Activated CD8-positive, alpha-beta T cell treated with anti-CD3 and anti-CD28 coated beads, Interleukin-2, amount 10 ng/mL, durations not matched to agents 7 days and 5 days (primary cell): Measurements from ENCODE around the gene SHB. TPM values are rescaled to one million over a fixed set of nuclear protein-coding genes. Genes with fewer than 3 reads are reported as not detected.

Experiments
- ATAC-seq: fragments of 150-1000 bp; cut with Tn5 transposase; one replicate; pipeline ENCODE4 v1.10.0; 2021; ENCODE audit warnings: moderate library complexity
- CTCF ChIA-PET: fragments of 350-600 bp; sonication (Branson Sonifier 250); formaldehyde crosslinking; loops from one replicate; lab custom pipeline; 2021; ENCODE audit warnings: antibody characterized with exemption; lab: Charles Lee
- POLR2A ChIA-PET: fragments of 350-600 bp; sonication (Branson Sonifier 250); formaldehyde crosslinking; loops from one replicate; lab custom pipeline; 2021; ENCODE audit warnings: antibody characterized with exemption; lab: Charles Lee
- DNase-seq: peaks from one replicate; pipeline ENCODE4 v3.0.0-alpha.2; 2020
- H3K27ac Mint-ChIP-seq: one replicate; pipeline ENCODE4 v1.8.0; 2021; ENCODE audit warnings: mild to moderate bottlenecking, mixed read lengths
- H3K27me3 Mint-ChIP-seq: one replicate; pipeline ENCODE4 v1.8.0; 2021; ENCODE audit warnings: low read depth, mixed read lengths
- H3K36me3 Mint-ChIP-seq: one replicate; pipeline ENCODE4 v1.8.0; 2021; ENCODE audit warnings: low read depth, mixed read lengths
- H3K4me1 Mint-ChIP-seq: one replicate; pipeline ENCODE4 v1.8.0; 2021; ENCODE audit warnings: low read depth, mixed read lengths
- H3K4me3 Mint-ChIP-seq: one replicate; pipeline ENCODE4 v1.8.0; 2021; ENCODE audit warnings: mild to moderate bottlenecking, mixed read lengths
- H3K9me3 Mint-ChIP-seq: one replicate; pipeline ENCODE4 v1.8.0; 2022; ENCODE audit warnings: mixed read lengths; ENCODE audit not compliant: insufficient read depth
- total RNA-seq, 2 experiments: library from RNA; stranded (reverse); gene quantifications; one replicate each; pipeline ENCODE4 v1.2.3, GENCODE V29; 2021

Gene SHB
- total RNA-seq, 2 experiments from 2014 or later, result 0.57 to 0.58 TPM

GRCh38 chr9:38084556-38084880 is 15.5 kb upstream of the SHB start:
- POLR2A ChIA-PET, result no interaction called here
- Mint-ChIP-seq H3K27ac (no peak overlapping the region), H3K4me1 (no peaks in the 10 kb centered on the region), H3K36me3 (no peaks in the 10 kb centered on the region), H3K27me3 (peaks cover 14% of the 10 kb centered on the region), H3K4me3 (no peak overlapping the region), H3K9me3 (no peaks in the 10 kb centered on the region)
- CTCF ChIA-PET, result interaction anchor here (1.4 kb wide), 1 partner anchor 171 kb away, joined by 5 read pairs; no protein-coding TSS in a partner anchor
- DNase-seq, result no peak
- ATAC-seq, result no peak

- ChIA-PET CTCF (interaction anchor here (1.4 kb wide), 1 partner anchor 171 kb away, joined by 5 read pairs; no protein-coding TSS in a partner anchor), POLR2A (no interaction called here)
- Mint-ChIP-seq H3K27ac (no peak overlapping the region), H3K4me3 (no peak overlapping the region), H3K27me3 (peaks cover 18% of the 10 kb centered on the region), H3K36me3 (no peaks in the 10 kb centered on the region), H3K9me3 (no peaks in the 10 kb centered on the region), H3K4me1 (no peaks in the 10 kb centered on the region)
- no peak for ATAC-seq
- no peak for DNase-seq
Measured at GRCh38 chr9:38083858-38084555, 15.0 kb upstream of the SHB start.

DNA sequence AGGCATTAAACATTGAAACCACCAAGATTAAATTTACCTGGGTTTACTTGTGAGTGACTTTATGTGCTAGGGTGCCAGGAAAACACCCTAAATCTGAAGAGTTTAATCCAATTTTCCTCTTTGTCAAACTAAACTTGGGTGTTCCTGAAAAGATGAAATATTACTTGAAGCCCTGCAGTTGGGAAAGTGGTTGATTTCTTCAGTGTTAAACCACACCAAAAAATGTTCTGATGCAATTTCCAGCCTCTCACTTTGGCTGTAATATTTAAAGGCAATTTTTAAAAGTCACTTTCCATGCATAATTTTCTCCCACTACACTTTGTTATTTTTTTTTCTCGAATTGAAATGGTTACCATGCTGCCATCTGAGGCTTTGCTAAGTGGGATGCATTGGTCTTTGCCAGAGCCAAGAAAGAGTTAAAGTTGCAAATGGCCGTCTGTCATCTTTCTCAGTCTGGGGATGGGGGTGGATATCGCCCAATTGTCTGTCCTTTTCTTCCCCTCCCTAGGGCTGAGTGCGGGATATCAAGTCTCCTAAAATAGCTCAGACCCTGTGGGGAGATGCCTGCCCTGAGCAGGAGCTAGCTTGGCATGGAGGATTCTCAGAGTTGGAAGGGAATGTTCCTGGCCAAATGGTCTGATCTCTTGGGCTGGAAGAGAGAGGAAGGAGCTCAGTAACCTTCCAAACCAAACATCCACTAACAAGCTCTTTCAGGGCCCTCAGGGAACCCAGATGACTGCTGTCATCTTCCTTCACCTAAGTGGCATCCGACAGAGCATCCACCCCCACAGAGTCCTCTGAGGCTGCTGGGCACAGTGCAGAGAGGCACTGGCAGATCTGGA is 13.6 kb upstream of the SHB start:
- no peaks in the 10 kb centered on the region for H3K9me3 Mint-ChIP-seq
- no peak overlapping the region for H3K4me3 Mint-ChIP-seq
- CTCF ChIA-PET, result no interaction called here
- DNase-seq, result no peak
- no peaks in the 10 kb centered on the region for H3K4me1 Mint-ChIP-seq
- peaks cover 19% of the 10 kb centered on the region for H3K27me3 Mint-ChIP-seq
- no peak overlapping the region for H3K27ac Mint-ChIP-seq
- no peaks in the 10 kb centered on the region for H3K36me3 Mint-ChIP-seq
- no peak for ATAC-seq
- POLR2A ChIA-PET, result no interaction called here

- peaks cover 25% of the 10 kb centered on the region for H3K27me3 Mint-ChIP-seq
- no peak overlapping the region for H3K27ac Mint-ChIP-seq
- CTCF ChIA-PET, result no interaction called here
- H3K4me3 Mint-ChIP-seq, result no peak overlapping the region
- ATAC-seq, result no peak
- no peaks in the 10 kb centered on the region for H3K9me3 Mint-ChIP-seq
- POLR2A ChIA-PET, result no interaction called here
- no peaks in the 10 kb centered on the region for H3K4me1 Mint-ChIP-seq
- no peaks in the 10 kb centered on the region for H3K36me3 Mint-ChIP-seq
- DNase-seq, result no peak
Measured at GRCh38 chr9:38081356-38082108, 12.5 kb upstream of the SHB start.

DNA sequence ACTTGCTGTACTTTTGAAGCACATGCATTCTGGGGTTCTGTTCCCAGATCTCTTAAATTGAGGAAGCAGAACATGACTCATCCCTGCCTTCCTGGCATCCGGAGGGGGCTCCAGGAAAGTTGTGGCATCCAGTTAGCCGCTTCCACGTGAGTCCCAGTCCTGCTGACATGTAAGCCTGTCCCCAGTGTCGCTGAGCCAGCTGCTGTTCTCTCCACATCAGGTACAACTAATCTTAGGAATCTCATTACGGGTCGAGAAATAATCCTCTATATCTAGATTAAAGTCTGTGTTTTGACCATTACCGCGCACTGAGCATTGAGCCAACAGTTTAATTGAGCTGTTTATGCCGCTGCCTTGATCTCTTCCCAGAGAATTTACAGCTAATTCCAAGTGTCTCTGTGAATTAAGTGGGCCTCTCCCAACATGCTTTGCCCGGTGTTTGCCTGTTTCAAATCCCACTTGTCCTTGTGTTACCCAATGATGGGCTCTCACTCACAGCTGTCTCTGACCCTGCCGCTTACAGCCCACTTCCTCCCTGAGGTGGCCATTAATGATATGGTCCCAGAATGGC is 10.5 kb upstream of the SHB start:
- no peak for DNase-seq
- no peak overlapping the region for H3K27ac Mint-ChIP-seq
- ChIA-PET POLR2A (no interaction called here), CTCF (interaction anchor here (2.7 kb wide), 1 partner anchor 8 kb away, joined by 10 read pairs; no protein-coding TSS in a partner anchor)
- H3K36me3 Mint-ChIP-seq, result no peaks in the 10 kb centered on the region
- ATAC-seq, result no peak
- H3K4me3 Mint-ChIP-seq, result no peak overlapping the region
- H3K27me3 Mint-ChIP-seq, result peaks cover 21% of the 10 kb centered on the region
- no peaks in the 10 kb centered on the region for H3K9me3 Mint-ChIP-seq
- no peaks in the 10 kb centered on the region for H3K4me1 Mint-ChIP-seq

GRCh38 chr9:38075272-38075671 is 6.2 kb upstream of the SHB start:
- ATAC-seq, result no peak
- Mint-ChIP-seq H3K4me1 (peaks cover 11% of the 10 kb centered on the region), H3K4me3 (no peak overlapping the region), H3K36me3 (no peaks in the 10 kb centered on the region), H3K27ac (no peak overlapping the region), H3K27me3 (peaks cover 30% of the 10 kb centered on the region), H3K9me3 (no peaks in the 10 kb centered on the region)
- DNase-seq, result no peak
- ChIA-PET CTCF (interaction anchor here (2.0 kb wide), 1 partner anchor 13 kb away, joined by 8 read pairs; no protein-coding TSS in a partner anchor), POLR2A (no interaction called here)

DNA sequence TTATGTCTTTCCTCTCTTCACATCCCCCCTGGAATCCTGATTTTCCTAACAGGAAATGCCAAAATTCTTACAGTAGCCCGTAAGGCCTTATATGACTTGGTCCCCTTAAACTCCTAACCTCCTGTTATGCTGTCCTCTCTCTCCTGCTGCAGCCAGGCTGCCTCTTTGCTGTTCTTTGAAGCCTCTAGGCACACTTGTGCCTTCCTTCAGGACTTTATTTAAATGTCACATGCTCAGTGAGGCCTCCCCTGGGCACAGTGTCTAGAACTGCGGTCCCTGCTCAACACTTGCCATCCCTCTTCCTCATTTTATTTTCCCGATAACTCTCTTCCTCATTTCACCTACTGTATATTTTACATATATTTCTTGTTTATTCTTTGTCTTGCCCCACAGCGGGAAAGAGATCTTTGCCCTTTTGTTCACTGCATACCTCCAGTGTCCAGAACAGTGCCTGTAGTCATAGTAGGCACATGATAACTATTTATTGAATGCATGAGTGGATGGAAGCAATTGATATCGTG is 5.5 kb upstream of the SHB start:
- POLR2A ChIA-PET, result no interaction called here
- no peak for DNase-seq
- no peak for ATAC-seq

GRCh38 chr9:38073882-38074281 is 4.9 kb upstream of the SHB start:
- H3K4me1 Mint-ChIP-seq, result peaks cover 19% of the 10 kb centered on the region
- no peak overlapping the region for H3K4me3 Mint-ChIP-seq
- DNase-seq (no peak), ATAC-seq (no peak)
- CTCF ChIA-PET, result no interaction called here
- H3K27me3 Mint-ChIP-seq, result peaks cover 27% of the 10 kb centered on the region
- no peaks in the 10 kb centered on the region for H3K9me3 Mint-ChIP-seq
- POLR2A ChIA-PET, result no interaction called here
- no peak overlapping the region for H3K27ac Mint-ChIP-seq
- no peaks in the 10 kb centered on the region for H3K36me3 Mint-ChIP-seq

More for the DNA sequence above, 5.5 kb upstream of the SHB start:
- Mint-ChIP-seq H3K4me1 (peaks cover 18% of the 10 kb centered on the region), H3K9me3 (no peaks in the 10 kb centered on the region), H3K27ac (no peak overlapping the region), H3K27me3 (peaks cover 32% of the 10 kb centered on the region), H3K4me3 (no peak overlapping the region), H3K36me3 (no peaks in the 10 kb centered on the region)
- CTCF ChIA-PET, result no interaction called here

GRCh38 chr9:38071470-38072134 is 2.6 kb upstream of the SHB start:
- peaks cover 34% of the 10 kb centered on the region for H3K27me3 Mint-ChIP-seq
- H3K4me3 Mint-ChIP-seq, result no peak overlapping the region
- ChIA-PET CTCF (interaction anchor here (1.0 to 2.8 kb wide), 3 partner anchors 10 to 158 kb away, joined by 3 to 7 read pairs (median 6); no protein-coding TSS in a partner anchor), POLR2A (no interaction called here)
- H3K9me3 Mint-ChIP-seq, result no peaks in the 10 kb centered on the region
- peaks cover 29% of the 10 kb centered on the region for H3K4me1 Mint-ChIP-seq
- H3K36me3 Mint-ChIP-seq, result no peaks in the 10 kb centered on the region
- ATAC-seq (no peak), DNase-seq (no peak)
- H3K27ac Mint-ChIP-seq, result no peak overlapping the region

DNA sequence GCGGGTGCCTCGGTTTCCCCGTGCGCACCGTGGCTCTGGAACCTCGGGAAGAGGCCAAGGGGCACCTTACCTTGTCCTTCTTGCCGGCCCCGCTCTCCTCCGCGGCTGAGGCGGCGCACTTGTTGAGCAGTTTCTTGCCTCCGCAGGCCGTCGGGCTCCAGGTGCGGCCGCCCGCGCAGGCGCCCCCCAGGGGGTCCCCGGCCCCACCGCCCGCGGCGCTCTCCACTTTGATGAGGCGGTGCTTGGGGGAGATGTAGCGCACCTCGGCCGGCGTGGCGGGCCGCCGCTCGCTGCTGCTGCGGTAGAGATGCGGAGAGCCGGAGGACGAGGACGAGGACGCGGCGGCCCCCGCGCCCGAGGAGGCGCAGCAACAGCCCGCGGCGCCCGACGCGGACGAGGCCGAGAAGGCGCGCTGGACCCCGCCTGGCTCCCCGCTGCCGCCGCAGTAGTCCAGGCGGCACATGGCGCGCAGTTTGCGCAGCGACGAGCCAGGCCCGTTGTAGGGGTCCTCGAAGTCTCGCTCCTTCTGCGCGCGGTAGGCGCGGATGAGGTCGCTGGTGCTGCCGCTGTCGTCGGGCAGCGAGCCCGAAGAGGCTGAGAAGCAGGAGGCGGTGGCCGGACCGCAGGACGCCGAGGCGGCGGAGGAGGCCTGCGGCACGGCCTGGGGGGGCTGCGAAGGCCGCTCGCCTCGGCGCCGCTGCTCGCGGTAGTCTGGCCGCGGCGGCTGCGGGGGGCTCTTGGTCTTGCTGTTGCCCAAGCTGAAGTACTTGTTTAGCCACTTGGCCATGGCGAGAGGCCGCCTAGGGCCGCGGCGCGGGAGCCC is 957 bp downstream of the SHB start:
- ChIA-PET CTCF (interaction anchor here (0.7 to 1.9 kb wide), 3 partner anchors 9 to 157 kb away, joined by 3 to 8 read pairs (median 3); no protein-coding TSS in a partner anchor), POLR2A (no interaction called here)
- Mint-ChIP-seq H3K27ac (no peak overlapping the region), H3K27me3 (peaks cover 52% of the 10 kb centered on the region), H3K4me3 (peak overlapping the region; percentile 69), H3K4me1 (peaks cover 29% of the 10 kb centered on the region), H3K9me3 (no peaks in the 10 kb centered on the region), H3K36me3 (no peaks in the 10 kb centered on the region)
- DNase-seq, result no peak
- no peak for ATAC-seq
